NK-92 (cell line): ENCODE data around the gene CBFB.
"Not testable (repeated sequence)": the region's sequence is repeated elsewhere in the genome, so short reads cannot be mapped to it uniquely, and the experiment has no call there.

Source experiments
- DNase-seq: peaks from one replicate; lab custom pipeline; 2025; ENCODE audit not compliant: unreplicated experiment; lab: John Stamatoyannopoulos, UW

The CBFB gene

DNA sequence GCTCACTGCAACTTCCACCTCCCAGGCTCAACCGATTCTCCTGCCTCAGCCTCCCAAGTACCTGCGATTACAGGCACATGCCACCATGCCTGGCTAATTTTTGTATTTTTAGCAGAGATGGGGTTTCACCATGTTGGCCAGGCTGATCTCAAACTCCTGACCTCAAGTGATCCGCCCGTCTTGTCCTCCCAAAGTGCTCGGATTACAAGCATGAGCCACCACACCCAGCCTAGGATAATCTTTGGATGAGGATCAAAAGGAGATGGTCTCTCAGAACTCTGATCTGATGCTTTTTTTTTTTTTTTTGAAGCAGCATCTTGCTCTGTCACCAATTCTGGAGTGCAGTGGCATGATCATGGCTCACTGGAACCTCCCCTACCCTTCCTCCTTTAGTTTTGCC lies 93.8 kb downstream of the CBFB start:
- DNase-seq = not testable (repeated sequence)

DNA sequence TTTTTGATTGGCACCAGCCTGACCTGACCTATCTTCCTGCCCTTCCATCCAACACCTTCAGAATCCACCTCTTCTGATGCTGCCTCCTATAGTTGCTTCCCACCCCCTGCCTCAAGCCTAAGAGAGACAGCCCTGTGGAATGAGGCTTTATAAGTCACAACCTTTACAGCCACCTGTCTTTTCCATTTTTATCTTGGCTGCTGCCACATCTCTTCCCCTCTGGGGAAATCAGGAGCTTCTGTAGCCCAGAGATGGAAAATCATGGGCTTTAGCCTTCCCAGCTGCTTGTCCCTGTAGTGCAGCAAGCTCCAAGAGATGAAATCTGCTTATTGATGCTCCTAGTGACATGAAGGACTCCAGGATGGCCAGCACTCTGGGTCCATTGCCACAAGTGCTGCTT lies 99.5 kb downstream of the CBFB start:
- no peak for DNase-seq

DNA sequence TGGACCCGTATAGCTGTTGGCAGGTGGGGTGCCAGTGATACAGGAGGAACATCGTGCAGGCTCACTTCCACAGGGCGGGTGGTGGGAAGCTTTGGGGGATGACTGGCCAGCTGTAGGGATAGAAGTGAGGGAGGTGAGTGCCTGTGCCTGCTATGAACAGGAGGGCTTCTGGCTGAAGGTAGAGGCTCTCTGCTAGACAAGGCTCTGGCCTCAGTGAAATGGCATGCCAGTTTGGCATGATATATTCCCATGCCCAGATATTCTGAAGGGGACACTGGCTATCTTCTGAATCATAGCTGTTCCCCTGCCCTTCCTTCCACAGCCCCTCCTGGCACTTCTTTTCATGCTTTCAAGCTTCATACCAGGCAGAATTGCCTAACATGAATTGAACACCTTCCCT lies 99.9 kb downstream of the CBFB start:
- no peak for DNase-seq

DNA sequence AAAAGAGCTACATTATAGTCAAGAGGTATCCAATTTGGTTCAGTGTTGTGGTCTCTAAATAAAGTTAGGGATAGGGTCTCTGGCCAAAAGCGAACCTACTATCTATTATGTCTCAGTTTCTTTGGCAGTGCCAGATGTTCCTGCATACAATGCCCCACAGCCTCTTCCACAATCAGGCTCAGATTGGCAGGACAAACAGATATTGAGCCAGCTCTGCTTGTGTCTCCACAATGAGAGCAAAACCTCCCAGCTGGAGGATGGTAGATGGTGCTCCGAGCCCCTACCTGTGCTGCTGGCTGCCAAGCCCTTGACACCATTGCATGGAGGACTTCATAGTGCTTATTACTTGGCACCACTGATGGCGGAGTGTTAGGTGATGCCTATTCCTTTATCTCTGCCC lies 100.5 kb downstream of the CBFB start:
- DNase-seq = no peak

DNA sequence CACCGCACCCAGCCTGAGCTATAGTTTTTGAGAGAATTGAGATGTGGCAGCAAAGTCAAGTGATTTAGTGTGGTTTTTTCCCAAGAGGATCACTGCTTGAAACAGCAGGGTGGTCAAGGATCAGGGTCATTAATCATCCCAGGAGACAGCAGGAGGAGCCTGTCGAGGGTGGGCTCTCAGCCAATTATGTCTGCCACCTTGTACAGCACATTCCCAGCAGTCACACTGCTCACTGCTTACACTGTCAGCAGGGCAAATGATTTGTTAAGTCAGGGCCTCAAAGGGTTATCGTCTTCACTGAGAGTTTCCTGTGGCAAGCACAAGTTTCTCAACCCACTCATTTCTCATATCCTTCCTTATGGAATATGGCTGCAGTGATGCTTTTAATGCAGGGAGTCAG lies 108.7 kb downstream of the CBFB start:
- no peak for DNase-seq

DNA sequence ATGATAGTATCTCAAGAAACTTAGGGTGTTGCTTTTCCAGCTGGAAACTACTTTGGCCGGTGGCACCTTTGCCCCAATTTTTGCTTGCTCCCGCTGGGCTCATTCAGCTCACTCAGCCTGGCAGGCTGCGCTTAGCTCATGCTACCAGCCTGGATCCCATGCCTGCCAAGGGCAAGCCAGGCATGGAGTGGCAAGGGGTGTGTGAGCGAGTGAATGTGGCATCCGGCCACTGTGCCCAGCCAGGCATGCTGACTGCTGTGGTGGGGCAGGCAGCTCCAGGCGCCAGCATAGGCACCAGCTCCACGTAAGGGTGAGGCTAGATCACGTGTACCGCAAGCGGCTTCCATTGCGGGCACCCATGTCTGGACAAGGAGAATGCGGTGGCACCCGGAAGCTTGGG lies 112.4 kb downstream of the CBFB start:
- DNase-seq = no peak

DNA sequence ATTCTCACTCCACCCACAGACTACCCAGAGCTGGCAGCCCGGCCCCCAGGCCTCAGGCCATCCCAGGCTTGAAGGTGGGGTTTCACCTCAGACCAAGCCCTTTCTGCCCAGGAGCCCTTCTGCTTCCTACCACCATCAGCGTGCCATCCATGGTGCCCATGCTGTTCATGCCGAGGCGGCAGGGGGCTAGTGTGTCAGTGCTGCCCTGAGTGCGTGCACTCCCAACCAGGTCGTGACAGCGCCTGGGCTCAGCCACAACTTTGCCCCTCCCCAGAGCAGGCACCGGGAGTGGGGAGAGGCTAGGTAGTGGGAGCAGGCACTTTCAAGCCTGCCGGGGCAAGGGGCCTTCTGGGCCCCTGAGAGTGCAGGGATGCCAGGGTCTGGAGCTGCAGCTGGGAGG lies 113.4 kb downstream of the CBFB start:
- DNase-seq = no peak

DNA sequence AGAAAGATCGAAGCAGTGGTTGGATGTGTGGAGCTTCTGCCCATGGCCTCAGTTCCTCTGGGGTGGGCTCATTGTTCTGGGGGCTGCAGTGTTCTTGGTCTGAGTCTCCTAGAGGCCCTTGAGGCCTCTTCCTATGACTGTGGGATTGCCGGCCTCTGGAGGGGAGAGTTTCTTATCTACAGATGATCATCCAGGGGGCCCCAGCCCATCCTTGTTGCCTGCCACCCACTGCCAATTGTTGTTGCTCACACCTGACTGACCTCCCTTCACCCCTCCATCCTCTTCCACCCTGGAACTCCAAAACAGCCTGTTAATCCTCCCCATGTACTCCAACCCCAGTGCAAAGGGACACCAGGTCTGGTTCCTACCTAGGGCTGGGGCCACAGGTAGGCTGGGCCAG lies 116.0 kb downstream of the CBFB start:
- DNase-seq = no peak

DNA sequence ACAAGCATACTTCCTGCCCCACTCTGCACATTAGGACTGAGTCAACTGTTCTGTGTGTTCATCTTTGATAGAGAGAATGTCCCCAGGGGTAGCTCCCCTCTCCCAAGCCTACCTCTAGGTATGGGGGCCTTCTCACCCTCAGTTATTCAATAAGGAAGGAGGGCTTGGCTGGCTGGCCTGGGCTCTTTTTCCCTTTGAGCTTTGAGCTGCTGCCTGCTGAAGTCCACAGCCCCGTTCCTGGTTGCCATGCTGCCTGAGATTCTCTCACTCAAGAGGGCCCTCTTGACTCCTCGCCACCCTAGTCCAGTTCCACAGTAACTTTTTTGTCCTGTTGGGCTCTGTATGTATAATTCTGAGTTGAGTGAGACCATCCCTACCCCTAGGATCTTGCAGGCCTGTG lies 116.8 kb downstream of the CBFB start:
- no peak for DNase-seq

DNA sequence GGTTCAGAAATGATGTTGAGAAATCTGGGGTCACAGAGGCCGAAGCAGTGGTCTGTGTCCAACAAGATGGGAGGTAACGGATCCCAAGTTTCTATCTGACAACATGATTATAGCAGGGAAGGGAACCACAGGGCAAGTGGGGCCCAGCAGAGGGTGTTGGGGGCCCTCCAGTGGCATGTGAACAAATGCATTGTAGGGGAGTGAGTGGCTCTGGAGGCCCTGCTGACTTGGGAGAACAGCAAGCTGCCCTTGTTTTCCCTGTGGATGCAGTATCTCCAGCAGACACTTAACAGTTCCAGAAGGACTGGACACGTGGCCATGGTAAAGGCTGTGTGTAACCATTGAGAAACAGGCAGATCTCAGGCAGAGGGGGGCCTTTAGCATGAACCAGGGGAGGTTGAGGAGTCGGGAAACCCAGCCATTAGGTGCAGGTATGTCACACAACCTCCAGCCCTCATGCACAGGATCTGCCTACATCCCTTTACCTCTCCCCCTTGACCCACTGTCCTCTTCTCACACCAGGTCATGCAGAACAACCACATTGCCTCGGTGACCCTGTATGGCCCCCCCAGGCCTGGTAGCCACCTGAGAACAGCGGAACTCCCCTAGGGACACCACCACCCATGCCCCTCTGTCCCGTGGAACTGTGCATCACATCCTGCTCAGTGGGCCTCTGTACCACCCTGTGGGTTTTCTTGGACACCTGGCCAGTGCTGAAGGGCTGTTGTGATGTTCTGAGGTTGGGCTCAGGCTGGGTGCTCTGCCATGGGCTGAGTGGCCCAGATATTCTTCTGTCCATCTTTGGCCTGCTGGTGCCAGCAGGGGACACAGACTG lies 117.8 kb downstream of the CBFB start:
- DNase-seq = no peak

DNA sequence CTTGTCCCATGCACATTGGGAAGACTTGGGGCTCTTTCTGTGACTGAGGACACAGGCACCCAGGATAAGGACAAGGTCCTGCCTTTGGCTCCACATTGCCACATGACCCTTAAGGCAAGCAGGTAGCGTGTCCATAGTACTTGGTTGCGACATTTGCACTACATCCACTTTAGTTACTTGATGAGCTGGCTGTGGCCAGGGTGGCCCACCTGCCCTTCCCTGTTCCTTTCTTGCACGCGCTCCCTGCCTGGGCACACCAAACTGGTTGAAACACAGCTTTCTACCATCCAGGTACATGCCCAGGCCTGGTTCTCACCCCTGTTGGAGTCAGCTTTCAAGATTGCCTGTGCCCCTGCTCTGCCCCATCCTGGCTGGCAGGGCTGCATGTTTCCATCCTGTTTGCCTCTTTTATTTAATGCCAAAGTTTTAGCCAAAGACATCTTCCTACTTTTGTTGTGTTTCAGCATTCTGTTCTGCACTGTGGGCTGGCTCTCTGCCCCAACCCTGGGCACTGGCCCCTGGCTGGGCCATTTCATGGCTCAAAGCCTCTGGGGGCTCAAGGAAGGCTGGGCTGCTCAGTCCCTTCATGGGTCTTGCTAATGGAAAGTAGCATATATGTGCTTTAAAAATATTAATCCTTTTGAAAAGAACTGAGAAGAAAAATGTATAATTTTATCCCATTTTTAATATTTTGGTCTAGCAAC lies 118.6 kb downstream of the CBFB start:
- no peak for DNase-seq

DNA sequence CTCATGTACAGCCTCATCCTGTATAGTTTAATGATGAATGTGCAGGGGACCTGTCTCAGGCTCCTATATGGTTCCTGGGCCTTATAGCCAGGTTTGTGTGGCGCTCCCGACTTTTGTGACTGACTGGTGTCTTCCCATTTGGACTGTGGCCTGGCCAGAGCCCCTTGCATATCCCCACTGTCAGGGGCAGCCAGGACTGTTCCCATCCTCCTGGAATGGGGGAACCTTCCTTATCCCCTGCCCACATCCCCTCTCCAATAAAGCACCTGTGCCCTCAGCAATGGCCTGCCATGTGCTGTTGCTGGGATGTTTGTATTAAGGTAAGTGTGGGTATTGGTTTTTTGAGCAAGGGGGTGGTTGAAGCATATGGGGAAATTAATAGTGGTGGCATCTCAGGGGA lies 119.3 kb downstream of the CBFB start:
- no peak for DNase-seq

DNA sequence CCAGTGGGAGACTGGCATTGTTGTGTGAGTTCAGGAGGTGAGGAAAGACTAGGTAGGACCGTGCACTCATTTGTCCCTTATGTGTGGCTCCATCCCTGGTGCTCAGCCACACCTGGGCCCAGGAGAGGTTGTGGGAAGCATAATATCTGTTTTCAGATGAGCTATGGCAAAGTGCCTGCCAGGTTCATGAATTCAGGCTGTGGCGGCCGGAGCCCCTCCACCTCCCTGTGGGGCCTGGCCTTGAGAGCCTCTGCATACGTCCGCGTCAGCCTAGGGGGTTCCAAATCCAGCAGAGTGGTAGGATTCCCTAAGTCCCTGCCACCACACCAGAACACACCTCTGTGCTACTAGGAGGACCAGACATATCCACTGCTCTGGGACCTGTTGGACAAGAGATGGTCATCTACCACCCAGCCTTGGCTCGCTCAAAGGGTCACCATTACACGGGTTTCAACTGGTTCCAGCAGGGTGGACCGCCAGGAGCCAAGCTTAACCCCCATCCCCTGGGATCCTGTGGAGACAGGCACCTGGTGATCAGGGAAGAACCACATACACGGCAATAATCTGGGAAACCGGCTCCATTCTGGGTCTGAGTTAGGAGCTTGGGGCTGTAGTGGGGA lies 119.8 kb downstream of the CBFB start:
- no peak for DNase-seq

DNA sequence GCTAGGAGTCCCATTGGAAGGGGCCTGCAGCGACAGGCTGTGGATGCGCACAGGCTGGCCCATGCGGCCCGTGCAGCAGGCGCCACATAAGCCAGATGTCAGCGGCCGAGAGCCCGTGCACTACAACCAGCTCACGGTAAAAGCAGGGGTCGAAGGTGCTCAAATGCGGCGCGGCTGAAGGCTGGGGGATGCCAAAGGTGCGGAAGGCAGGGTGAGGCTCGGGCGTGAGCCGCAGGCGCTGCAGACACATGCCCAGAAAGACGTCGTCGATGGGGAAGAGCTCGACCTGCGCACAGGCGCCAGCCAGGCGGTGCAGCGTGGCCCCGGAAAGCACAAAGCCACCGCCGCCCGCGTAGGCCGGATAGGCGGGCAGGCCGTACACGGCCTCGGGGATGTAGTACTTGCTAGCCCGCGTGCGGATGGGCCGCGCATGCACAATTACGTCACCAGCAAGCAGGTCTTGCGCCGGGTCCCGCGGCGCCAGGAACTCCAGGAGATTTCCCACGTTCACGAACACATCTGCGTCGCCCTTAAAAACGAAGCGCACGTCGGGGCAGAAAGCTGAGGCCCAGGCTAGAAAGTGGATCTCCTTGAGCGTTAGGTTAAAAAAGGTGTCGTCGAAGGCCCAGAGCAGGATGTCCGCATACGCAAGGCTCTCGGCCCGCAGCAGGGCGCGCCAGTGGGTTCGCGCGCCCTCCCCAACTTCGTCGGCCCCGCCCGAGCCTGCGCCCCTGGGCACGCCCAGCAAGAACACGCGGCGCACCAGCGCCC lies 120.5 kb downstream of the CBFB start:
- DNase-seq = no peak

DNA sequence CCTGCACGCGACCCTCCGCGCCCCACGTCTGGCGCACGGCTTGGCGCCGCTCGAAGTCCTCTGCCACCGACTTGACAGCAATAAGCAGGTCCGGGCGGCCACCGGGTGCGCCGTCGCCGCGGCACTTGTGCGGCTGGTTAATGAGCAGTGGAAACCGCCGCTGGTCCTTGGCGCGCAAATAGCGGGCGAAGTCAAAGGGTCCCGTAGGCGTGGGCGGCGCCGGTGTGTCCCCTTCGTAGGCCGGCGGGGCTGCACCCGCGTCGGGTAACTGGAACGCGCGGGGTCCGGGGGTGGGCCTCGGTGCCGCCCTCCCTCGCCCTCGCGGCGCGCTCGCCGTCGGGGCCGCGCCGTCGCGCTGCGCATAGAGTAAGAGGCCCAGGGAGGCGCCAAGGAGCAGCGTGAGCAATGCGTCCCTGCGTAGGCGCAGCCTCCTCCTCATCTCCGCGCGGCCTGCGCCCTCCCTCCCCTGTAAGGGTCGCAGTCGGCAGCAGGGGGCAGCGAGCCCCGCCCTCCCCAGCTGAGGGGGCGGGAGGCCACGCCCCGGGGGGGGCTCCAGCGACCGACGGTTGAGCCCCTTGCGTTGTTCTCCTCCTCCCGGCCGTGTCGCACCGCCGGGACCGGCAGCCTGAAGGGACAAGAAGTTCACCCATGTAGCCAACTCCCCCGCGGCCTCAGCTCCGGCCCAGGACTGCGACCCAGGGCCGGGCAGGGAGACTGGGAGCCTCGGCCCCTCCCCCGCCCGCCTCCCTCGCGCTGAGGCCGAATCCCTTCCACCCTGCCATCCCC lies 121.3 kb downstream of the CBFB start:
- DNase-seq = no peak
